Esophagus (tissue), 2 donors: ENCODE data around the gene MARK3. TPM values are rescaled to one million over a fixed set of nuclear protein-coding genes. Genes with fewer than 3 reads are reported as not detected.
A peak's percentile ranks its signal among the peaks of the same experiment; 100 is the strongest.

ENCODE experiments used
- H3K27ac ChIP-seq, 2 donors: one replicate each; pipeline ENCODE4 v1.5.1; 2013; ENCODE audit warnings: low read depth in 2 of 2, mild to moderate bottlenecking in 2 of 2, inconsistent platforms in 1 of 2, low read length in 1 of 2, moderate library complexity in 1 of 2
- H3K27me3 ChIP-seq, 2 donors: one replicate each; pipeline ENCODE4 v1.6.1; 2013; ENCODE audit warnings: low read length in 2 of 2, control low read depth in 1 of 2, mild to moderate bottlenecking in 1 of 2; ENCODE audit not compliant: insufficient read depth in 2 of 2, control insufficient read depth in 1 of 2
- H3K36me3 ChIP-seq, 2 donors: one replicate each; pipeline ENCODE4 v1.6.1; 2013; ENCODE audit warnings: low read length in 1 of 2; ENCODE audit not compliant: control insufficient read depth in 2 of 2, insufficient read depth in 2 of 2
- H3K4me1 ChIP-seq, 2 donors: one replicate each; pipeline ENCODE4 v1.6.1; 2013; ENCODE audit warnings: low read length in 1 of 2; ENCODE audit not compliant: control insufficient read depth in 2 of 2, insufficient read depth in 2 of 2
- H3K4me3 ChIP-seq, 2 donors: one replicate each; pipeline ENCODE4 v1.5.1; 2013; ENCODE audit warnings: low read length in 2 of 2, mild to moderate bottlenecking in 2 of 2, low read depth in 1 of 2, moderate library complexity in 1 of 2
- H3K9me3 ChIP-seq, 2 donors: one replicate each; pipeline ENCODE4 v1.6.1; 2013; ENCODE audit warnings: mild to moderate bottlenecking in 2 of 2, low read depth in 1 of 2, low read length in 1 of 2, moderate library complexity in 1 of 2; ENCODE audit not compliant: control insufficient read depth in 2 of 2, insufficient read depth in 1 of 2
- WGBS, 2 donors: extraction: QIAGEN DNeasy Blood & Tissue Kit; methylation state at CpG; one replicate each; pipeline ENCODE4 v1.1.7; 2013; 5-methylcytosine and 5-hydroxymethylcytosine counted together
- polyA plus RNA-seq, 2 donors: library from polyadenylated mRNA; stranded (reverse); fragments of 200-250 nt; gene quantifications; one replicate each; pipeline ENCODE4 v1.2.3, GENCODE V29; 2013
- donor health status: healthy with polysubstance abuse.
- donor health status: Bipolar disorder and iron deficiency.

MARK3 gene
- polyA plus RNA-seq, 2 donors = 45.5 to 65.4 TPM

GRCh38 chr14:103526247-103526913 is 141.2 kb downstream of the MARK3 start:
- H3K4me1 ChIP-seq = peaks cover 25 to 29% of the 10 kb centered on the region in 2 donors

GRCh38 chr14:103526914-103527248 is 141.7 kb downstream of the MARK3 start:
- peak overlapping the region in 1 of 2 donors; percentile 27 for H3K27ac ChIP-seq
- no peak overlapping the region for H3K4me3 ChIP-seq
- H3K9me3 ChIP-seq = no peaks in the 10 kb centered on the region
- H3K27me3 ChIP-seq = no peaks in the 10 kb centered on the region
- WGBS, 2 donors = 88 to 100% methylated on average over 1 of the region's 1 CpG
- peaks cover 0 to 4% of the 10 kb centered on the region in 2 donors for H3K36me3 ChIP-seq
- peaks cover 25 to 30% of the 10 kb centered on the region in 2 donors for H3K4me1 ChIP-seq

More at GRCh38 chr14:103526247-103526913, 141.2 kb downstream of the MARK3 start:
- Histone ChIP-seq H3K9me3 (no peaks in the 10 kb centered on the region), H3K27ac (peak overlapping the region in 1 of 2 donors; percentile 27), H3K4me3 (no peak overlapping the region), H3K27me3 (no peaks in the 10 kb centered on the region), H3K36me3 (no peaks in the 10 kb centered on the region)
- WGBS, 2 donors = 69 to 74% methylated on average over 8 of the region's 8 CpGs

GRCh38 chr14:103527408-103528145 is 142.4 kb downstream of the MARK3 start:
- no peaks in the 10 kb centered on the region for H3K9me3 ChIP-seq
- peak overlapping the region; percentile 84 to 87 for H3K27ac ChIP-seq
- H3K4me1 ChIP-seq = peaks cover 25 to 28% of the 10 kb centered on the region in 2 donors
- 75 to 77% methylated on average over 14 of the region's 14 CpGs for WGBS, 2 donors
- no peak overlapping the region for H3K4me3 ChIP-seq
- H3K36me3 ChIP-seq = peaks cover 0 to 10% of the 10 kb centered on the region in 2 donors
- no peaks in the 10 kb centered on the region for H3K27me3 ChIP-seq

- peak overlapping the region; percentile 84 to 87 for H3K27ac ChIP-seq
- peaks cover 21 to 23% of the 10 kb centered on the region in 2 donors for H3K4me1 ChIP-seq
Observed at GRCh38 chr14:103528146-103528586, 143.0 kb downstream of the MARK3 start.

GRCh38 chr14:103528587-103529382 is 143.6 kb downstream of the MARK3 start, which contains the start of gene TRMT61A:
Gene TRMT61A (plus strand): TSS chr14:103529196. CDS start chr14:103529979, 783 bp downstream.
- Histone ChIP-seq H3K9me3 (no peaks in the 10 kb centered on the region), H3K36me3 (peaks cover 0 to 19% of the 10 kb centered on the region in 2 donors), H3K27ac (peak within 1 kb of the TSS; percentile 84 to 87), H3K27me3 (no peaks in the 10 kb centered on the region), H3K4me1 (peaks cover 20 to 22% of the 10 kb centered on the region in 2 donors), H3K4me3 (peak within 1 kb of the TSS; percentile 66 to 73)
- WGBS, 2 donors = 2% methylated on average over 50 to 69 of the region's 70 CpGs

More at GRCh38 chr14:103528146-103528586, 143.0 kb downstream of the MARK3 start:
- WGBS, 2 donors = 40 to 43% methylated on average over 10 of the region's 10 CpGs
- peaks cover 0 to 15% of the 10 kb centered on the region in 2 donors for H3K36me3 ChIP-seq
- H3K4me3 ChIP-seq = peak overlapping the region; percentile 66 to 73
- H3K9me3 ChIP-seq = no peaks in the 10 kb centered on the region
- no peaks in the 10 kb centered on the region for H3K27me3 ChIP-seq

- H3K4me1 ChIP-seq = peaks cover 20 to 22% of the 10 kb centered on the region in 2 donors
- 47 to 48% methylated on average over 42 of the region's 42 CpGs for WGBS, 2 donors
- peaks cover 0 to 27% of the 10 kb centered on the region in 2 donors for H3K36me3 ChIP-seq
- H3K9me3 ChIP-seq = no peaks in the 10 kb centered on the region
- H3K27me3 ChIP-seq = no peaks in the 10 kb centered on the region
- H3K27ac ChIP-seq = peak overlapping the region; percentile 25 to 65
- H3K4me3 ChIP-seq = peak overlapping the region; percentile 66 to 73
Observed at GRCh38 chr14:103529383-103530365, 144.5 kb downstream of the MARK3 start.

GRCh38 chr14:103530390-103530789 is 145.2 kb downstream of the MARK3 start:
- Histone ChIP-seq H3K4me3 (peak overlapping the region in 1 of 2 donors; percentile 66), H3K4me1 (peaks cover 20 to 22% of the 10 kb centered on the region in 2 donors), H3K36me3 (peaks cover 0 to 30% of the 10 kb centered on the region in 2 donors), H3K27ac (no peak overlapping the region), H3K27me3 (no peaks in the 10 kb centered on the region), H3K9me3 (no peaks in the 10 kb centered on the region)
- 47 to 58% methylated on average over 7 of the region's 7 CpGs for WGBS, 2 donors

- Histone ChIP-seq H3K27me3 (no peaks in the 10 kb centered on the region), H3K4me1 (peaks cover 20 to 25% of the 10 kb centered on the region in 2 donors), H3K9me3 (no peaks in the 10 kb centered on the region), H3K27ac (no peak overlapping the region), H3K36me3 (peaks cover 0 to 34% of the 10 kb centered on the region in 2 donors), H3K4me3 (no peak overlapping the region)
- 87 to 93% methylated on average over 10 to 11 of the region's 11 CpGs for whole genome bisulfite sequencing, 2 donors
Observed at GRCh38 chr14:103530831-103531230, 145.6 kb downstream of the MARK3 start.
